OCI-LY3 (cell line): Measurements from ENCODE around the gene EXTL2.

Source experiments
- EZH2phosphoT487 ChIP-seq: fragments of 200-600 bp; shearing (Covaris generic); IDR thresholded peaks from 2 replicates; pipeline ENCODE4 v1.6.1; 2018; ENCODE audit warnings: antibody characterized with exemption, mixed run types, low read depth
- TF ChIP-seq, protein P1 (sequence below): fragments of 200-600, 300-600 bp; sonication (generic); IDR thresholded peaks from 2 replicates; pipeline ENCODE4 v1.5.1; 2014; ENCODE audit warnings: antibody characterized with exemption, low read length, low read depth

DNA sequence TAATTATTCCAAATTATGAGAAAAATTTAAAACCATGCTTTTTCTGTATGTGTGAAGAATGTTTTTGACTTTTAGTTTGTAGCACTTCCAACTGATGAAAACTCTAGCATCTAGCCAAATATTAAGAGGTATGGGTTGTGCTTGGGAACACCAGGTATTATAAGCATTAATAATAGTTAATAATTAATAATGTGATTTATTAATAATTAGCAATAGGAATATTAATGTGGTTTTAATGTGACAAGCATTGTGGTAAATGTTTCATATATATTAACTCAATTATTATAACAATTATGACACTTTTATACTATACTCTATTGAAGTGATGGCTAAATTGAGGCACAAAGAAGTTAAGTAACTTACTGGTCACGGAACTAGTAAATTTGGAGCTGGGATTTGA, 9.1 kb upstream of the EXTL2 start:
- TF ChIP-seq, protein P1, sequence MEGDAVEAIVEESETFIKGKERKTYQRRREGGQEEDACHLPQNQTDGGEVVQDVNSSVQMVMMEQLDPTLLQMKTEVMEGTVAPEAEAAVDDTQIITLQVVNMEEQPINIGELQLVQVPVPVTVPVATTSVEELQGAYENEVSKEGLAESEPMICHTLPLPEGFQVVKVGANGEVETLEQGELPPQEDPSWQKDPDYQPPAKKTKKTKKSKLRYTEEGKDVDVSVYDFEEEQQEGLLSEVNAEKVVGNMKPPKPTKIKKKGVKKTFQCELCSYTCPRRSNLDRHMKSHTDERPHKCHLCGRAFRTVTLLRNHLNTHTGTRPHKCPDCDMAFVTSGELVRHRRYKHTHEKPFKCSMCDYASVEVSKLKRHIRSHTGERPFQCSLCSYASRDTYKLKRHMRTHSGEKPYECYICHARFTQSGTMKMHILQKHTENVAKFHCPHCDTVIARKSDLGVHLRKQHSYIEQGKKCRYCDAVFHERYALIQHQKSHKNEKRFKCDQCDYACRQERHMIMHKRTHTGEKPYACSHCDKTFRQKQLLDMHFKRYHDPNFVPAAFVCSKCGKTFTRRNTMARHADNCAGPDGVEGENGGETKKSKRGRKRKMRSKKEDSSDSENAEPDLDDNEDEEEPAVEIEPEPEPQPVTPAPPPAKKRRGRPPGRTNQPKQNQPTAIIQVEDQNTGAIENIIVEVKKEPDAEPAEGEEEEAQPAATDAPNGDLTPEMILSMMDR, result no peak
- no peak for TF ChIP-seq EZH2phosphoT487
